Panc1 (cell line): ENCODE data around the gene KHDRBS1.

ENCODE experiments used
- POLR2AphosphoS5 ChIP-seq: IDR thresholded peaks from 2 replicates; pipeline ENCODE4 v1.6.1; 2012; ENCODE audit warnings: mild to moderate bottlenecking, low read depth, low read length, moderate library complexity
- TF ChIP-seq, protein P1 (sequence below): fragments of 450-650 bp; IDR thresholded peaks from 2 replicates; pipeline ENCODE4 v1.5.1; 2017; ENCODE audit warnings: mild to moderate bottlenecking

DNA sequence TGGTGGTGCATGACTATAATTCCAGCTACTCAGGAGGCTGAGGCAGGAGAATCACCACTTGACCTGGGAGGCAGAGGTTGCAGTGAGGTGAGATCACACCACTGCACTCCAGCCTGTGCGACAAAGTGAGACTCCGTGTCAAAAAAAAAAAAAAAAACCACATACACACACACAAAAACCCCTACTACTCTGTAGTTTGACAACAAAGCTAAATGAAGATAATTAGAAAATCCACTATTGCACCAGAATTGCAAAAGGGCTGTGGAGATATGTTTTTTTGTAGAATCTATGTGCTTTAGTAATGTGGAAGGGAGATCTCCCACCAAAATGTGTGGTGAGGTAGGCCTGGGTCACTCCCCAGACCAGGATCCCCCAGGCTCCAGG lies 32.2 kb upstream of the KHDRBS1 start:
- TF ChIP-seq, protein P1, sequence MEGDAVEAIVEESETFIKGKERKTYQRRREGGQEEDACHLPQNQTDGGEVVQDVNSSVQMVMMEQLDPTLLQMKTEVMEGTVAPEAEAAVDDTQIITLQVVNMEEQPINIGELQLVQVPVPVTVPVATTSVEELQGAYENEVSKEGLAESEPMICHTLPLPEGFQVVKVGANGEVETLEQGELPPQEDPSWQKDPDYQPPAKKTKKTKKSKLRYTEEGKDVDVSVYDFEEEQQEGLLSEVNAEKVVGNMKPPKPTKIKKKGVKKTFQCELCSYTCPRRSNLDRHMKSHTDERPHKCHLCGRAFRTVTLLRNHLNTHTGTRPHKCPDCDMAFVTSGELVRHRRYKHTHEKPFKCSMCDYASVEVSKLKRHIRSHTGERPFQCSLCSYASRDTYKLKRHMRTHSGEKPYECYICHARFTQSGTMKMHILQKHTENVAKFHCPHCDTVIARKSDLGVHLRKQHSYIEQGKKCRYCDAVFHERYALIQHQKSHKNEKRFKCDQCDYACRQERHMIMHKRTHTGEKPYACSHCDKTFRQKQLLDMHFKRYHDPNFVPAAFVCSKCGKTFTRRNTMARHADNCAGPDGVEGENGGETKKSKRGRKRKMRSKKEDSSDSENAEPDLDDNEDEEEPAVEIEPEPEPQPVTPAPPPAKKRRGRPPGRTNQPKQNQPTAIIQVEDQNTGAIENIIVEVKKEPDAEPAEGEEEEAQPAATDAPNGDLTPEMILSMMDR = no peak
- no peak for TF ChIP-seq POLR2AphosphoS5
